Glutamatergic neuron (in vitro differentiated cells): ENCODE results near the gene CITED1. TPM values are rescaled to one million over a fixed set of nuclear protein-coding genes. Genes with fewer than 3 reads are reported as not detected.

Source experiments
- DNase-seq: peaks from one replicate; pipeline ENCODE4 v3.0.0; 2022
- H3K27ac Mint-ChIP-seq: one replicate; pipeline ENCODE4 v1.8.0; 2020; ENCODE audit warnings: mild to moderate bottlenecking, mixed read lengths, inconsistent platforms; ENCODE audit not compliant: unreplicated experiment
- H3K27me3 Mint-ChIP-seq: one replicate; pipeline ENCODE4 v1.8.0; 2020; ENCODE audit warnings: mild to moderate bottlenecking, moderate library complexity, mixed read lengths, inconsistent platforms; ENCODE audit not compliant: unreplicated experiment
- H3K36me3 Mint-ChIP-seq: one replicate; pipeline ENCODE4 v1.8.0; 2020; ENCODE audit warnings: mild to moderate bottlenecking, mixed read lengths, inconsistent platforms; ENCODE audit not compliant: unreplicated experiment
- H3K4me1 Mint-ChIP-seq: one replicate; pipeline ENCODE4 v1.8.0; 2020; ENCODE audit warnings: mild to moderate bottlenecking, low read depth, mixed read lengths, inconsistent platforms; ENCODE audit not compliant: unreplicated experiment
- H3K4me3 Mint-ChIP-seq: one replicate; pipeline ENCODE4 v1.8.0; 2020; ENCODE audit warnings: mild to moderate bottlenecking, mixed read lengths, inconsistent platforms; ENCODE audit not compliant: unreplicated experiment
- H3K9me3 Mint-ChIP-seq: one replicate; pipeline ENCODE4 v1.8.0; 2020; ENCODE audit warnings: mild to moderate bottlenecking, moderate library complexity, mixed read lengths, inconsistent platforms; ENCODE audit not compliant: unreplicated experiment
- CTCF ChIP-seq: fragments of 200-600 bp; sonication (generic); IDR thresholded peaks from one replicate; pipeline ENCODE4 v1.5.0; 2021; ENCODE audit not compliant: partially characterized antibody, unreplicated experiment
- long read RNA-seq: library from polyadenylated mRNA; unstranded; transcript quantifications from one replicate; pipeline ENCODE4 v2.0.0, GENCODE V29; 2020; ENCODE audit not compliant: unreplicated experiment
- total RNA-seq: library from RNA; stranded (reverse); fragmentation: NEBNext Ultra II Directional; extraction: Animal tissue kit (Norgen Biotek cat#: 25700); gene quantifications from one replicate; pipeline ENCODE4 v1.2.1, GENCODE V29; 2021; ENCODE audit not compliant: unreplicated experiment

CITED1 gene
- total RNA-seq, result 42.7 TPM
- long read RNA-seq, partial matches to known transcripts, result 0 of 1 reads
- long read RNA-seq, other reads (novel, unspliced or antisense), result 1 of 1 reads

DNA sequence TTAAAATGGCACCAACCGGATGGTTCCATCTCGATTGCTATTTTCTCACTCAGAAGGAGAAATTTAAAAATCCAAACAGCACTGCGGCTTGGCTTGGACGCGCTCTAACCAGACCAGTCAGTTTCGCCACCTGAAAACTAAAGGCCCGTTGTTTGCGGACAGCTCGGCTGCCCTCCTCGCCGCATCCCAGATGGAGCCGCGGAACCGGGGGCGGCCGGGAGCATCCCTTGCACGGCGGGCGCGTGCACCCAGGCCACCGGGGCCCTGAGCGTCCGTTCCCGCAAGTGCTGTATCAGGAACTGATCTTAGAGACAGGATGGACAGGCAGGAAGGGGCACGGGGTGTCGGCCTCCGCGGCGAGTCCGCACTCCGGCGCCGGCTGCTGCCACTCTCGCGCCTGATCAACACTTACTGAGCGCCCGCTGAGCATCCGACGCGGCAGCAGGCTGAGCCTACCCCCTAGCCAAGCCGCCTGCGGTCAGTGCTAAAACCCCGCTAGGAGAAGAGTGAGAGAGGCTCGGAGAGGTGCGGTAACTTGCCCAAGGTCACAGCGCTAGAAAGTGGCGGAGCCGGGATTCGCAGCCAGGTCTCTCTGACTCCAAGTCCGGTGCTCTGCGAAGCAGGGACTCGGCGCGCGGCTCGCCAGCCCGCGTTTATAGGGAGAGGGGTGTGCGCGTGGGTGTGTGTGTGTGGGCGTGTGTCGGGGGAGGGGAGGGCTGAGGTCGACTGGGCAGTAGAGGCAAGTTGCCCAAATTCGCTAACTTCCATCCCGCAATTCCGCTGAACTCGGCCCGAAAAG lies at the start of gene CITED1:
Gene CITED1, minus strand, starts transcription at position 629 of the 799 bp plus-strand sequence. CDS start 3,045 bp downstream, outside the sequence.
- H3K9me3 Mint-ChIP-seq, result peaks cover 6% of the 10 kb centered on the region

DNA sequence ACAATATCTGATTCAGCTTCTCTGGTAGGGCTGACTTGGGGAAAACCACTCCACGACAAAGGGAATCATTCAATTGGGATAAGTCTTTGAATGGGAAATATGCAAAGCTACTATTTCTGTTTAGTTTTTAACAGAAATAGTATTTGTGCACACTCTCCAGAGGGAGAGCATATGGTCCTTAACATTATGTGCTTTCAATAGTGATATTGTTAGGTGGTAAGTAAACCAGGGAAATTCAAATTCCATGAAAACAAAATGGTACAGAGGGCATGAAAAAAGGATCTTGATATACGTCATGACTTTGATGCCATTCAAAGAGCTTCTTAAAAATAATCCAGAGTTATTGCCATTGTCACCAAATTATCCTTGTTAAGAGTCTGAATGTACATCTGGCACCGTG lies 47.1 kb upstream of the CITED1 start:
- DNase-seq, result no peak
- no peak for TF ChIP-seq CTCF
- H3K4me3 Mint-ChIP-seq, result no peak overlapping the region
- H3K27me3 Mint-ChIP-seq, result no peaks in the 10 kb centered on the region
- H3K27ac Mint-ChIP-seq, result no peak overlapping the region
- H3K4me1 Mint-ChIP-seq, result peaks cover 7% of the 10 kb centered on the region
- H3K36me3 Mint-ChIP-seq, result peaks cover 7% of the 10 kb centered on the region
- peaks cover 1% of the 10 kb centered on the region for H3K9me3 Mint-ChIP-seq

More for the DNA sequence above, at the start of gene CITED1:
- Mint-ChIP-seq H3K4me1 (peaks cover 11% of the 10 kb centered on the region), H3K4me3 (peak within 1 kb of the TSS; percentile 92), H3K27me3 (peaks cover 16% of the 10 kb centered on the region), H3K27ac (peak within 1 kb of the TSS; percentile 90), H3K36me3 (peaks cover 5% of the 10 kb centered on the region)
- DNase-seq, result peak; percentile 22
- no peak for TF ChIP-seq CTCF

DNA sequence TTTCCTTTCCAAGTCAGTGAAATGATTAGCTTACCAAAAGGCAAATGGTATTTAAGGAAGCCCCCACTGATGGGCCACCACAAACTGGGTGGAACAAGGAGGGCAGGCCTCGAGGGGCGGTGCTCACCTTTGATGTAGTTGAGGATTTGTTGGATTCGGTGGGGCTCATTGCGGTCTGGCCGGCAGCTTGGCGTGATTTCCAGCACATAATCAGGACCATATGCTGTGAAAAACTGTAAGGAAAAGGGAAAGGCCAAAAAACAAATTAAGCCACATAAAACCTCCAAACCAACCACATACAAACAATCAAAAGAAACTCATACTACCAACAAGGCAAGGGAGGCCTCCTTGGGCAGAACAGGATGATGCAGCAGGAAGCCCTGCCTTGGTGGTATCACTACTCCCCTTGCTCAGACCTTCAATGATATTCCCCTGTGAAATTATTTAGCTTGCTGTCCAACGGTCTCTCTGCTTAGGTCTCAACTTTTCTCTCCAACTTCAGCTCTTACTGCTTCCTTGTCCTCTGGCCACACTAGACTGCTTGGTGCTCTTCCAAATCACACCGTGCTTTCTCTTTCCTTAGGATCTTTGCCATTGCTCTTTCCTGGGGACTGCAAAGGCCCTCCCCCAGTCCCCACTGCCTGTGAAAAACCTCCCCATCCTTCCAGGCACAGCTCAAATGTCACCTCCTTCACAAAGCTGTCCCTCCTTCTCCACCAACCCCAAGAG lies 46.1 kb upstream of the CITED1 start:
- H3K4me3 Mint-ChIP-seq, result no peak overlapping the region
- DNase-seq, result no peak
- H3K36me3 Mint-ChIP-seq, result peaks cover 7% of the 10 kb centered on the region
- no peak overlapping the region for H3K27ac Mint-ChIP-seq
- H3K9me3 Mint-ChIP-seq, result no peaks in the 10 kb centered on the region
- H3K27me3 Mint-ChIP-seq, result peaks cover 2% of the 10 kb centered on the region
- TF ChIP-seq CTCF, result no peak
- H3K4me1 Mint-ChIP-seq, result peaks cover 8% of the 10 kb centered on the region

DNA sequence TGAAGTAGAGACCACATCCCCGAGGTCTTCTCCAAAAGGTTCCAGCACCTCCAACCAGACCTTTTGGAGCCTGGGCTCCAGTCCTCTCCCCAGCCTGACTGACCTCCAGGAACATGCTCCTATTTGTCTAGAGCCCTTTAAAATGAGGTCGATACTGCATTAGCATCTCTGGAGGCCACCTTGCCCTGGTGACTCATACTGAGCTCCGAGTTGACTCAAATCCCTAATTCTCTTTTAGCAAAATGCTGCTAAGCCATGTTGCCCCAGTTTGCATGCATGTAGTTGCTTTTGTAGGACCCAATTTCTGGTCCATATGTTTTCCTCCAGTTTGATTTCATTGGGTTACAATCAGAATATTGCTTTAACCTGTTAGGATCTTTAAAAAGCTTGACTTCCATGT lies 43.5 kb upstream of the CITED1 start:
- peaks cover 2% of the 10 kb centered on the region for H3K27me3 Mint-ChIP-seq
- H3K4me3 Mint-ChIP-seq, result no peak overlapping the region
- H3K9me3 Mint-ChIP-seq, result no peaks in the 10 kb centered on the region
- H3K27ac Mint-ChIP-seq, result no peak overlapping the region
- no peak for TF ChIP-seq CTCF
- DNase-seq, result no peak
- H3K36me3 Mint-ChIP-seq, result peaks cover 7% of the 10 kb centered on the region
- H3K4me1 Mint-ChIP-seq, result peaks cover 6% of the 10 kb centered on the region
